Astrocyte (in vitro differentiated cells and primary cell): ENCODE data around the gene ATG3. TPM values are rescaled to one million over a fixed set of nuclear protein-coding genes. Genes with fewer than 3 reads are reported as not detected.

Experiments used
- DNase-seq: peaks from one replicate; pipeline ENCODE4 v3.0.0-alpha.2; 2010; ENCODE audit warnings: low read depth
- FAIRE-seq: peaks from 2 replicates; lab custom pipeline; 2011; peaks lifted over from hg19 to GRCh38; lab: Jason Lieb, UNC
- H2AFZ ChIP-seq: 2 replicates; pipeline ENCODE4 v1.6.0; 2012; ENCODE audit warnings: low read depth, low read length, inconsistent platforms
- H3K27ac ChIP-seq: 2 replicates; pipeline ENCODE4 v1.5.1; 2011; ENCODE audit warnings: low read depth, low read length, inconsistent platforms
- H3K27me3 ChIP-seq: 2 replicates; pipeline ENCODE4 v1.6.0; 2011; ENCODE audit warnings: low read length, inconsistent platforms; ENCODE audit not compliant: insufficient read depth
- H3K36me3 ChIP-seq: 2 replicates; pipeline ENCODE4 v1.5.1; 2011; ENCODE audit warnings: low read length, inconsistent platforms; ENCODE audit not compliant: insufficient read depth
- H3K4me1 ChIP-seq: 2 replicates; pipeline ENCODE4 v1.5.1; 2011; ENCODE audit warnings: low read length, inconsistent platforms; ENCODE audit not compliant: insufficient read depth
- H3K4me2 ChIP-seq: 2 replicates; pipeline ENCODE4 v1.6.0; 2012; ENCODE audit warnings: low read length, inconsistent platforms
- H3K4me3 ChIP-seq: 2 replicates; pipeline ENCODE4 v1.5.1; 2011; ENCODE audit warnings: low read depth, mild to moderate bottlenecking, low read length, inconsistent platforms; ENCODE audit not compliant: insufficient read depth
- H3K79me2 ChIP-seq: 2 replicates; pipeline ENCODE4 v1.6.0; 2012; ENCODE audit warnings: mild to moderate bottlenecking, low read length, inconsistent platforms; ENCODE audit not compliant: insufficient read depth
- H3K9ac ChIP-seq: 2 replicates; pipeline ENCODE4 v1.6.0; 2012; ENCODE audit warnings: mild to moderate bottlenecking, low read length, inconsistent platforms
- H3K9me3 ChIP-seq: 2 replicates; pipeline ENCODE4 v1.5.1; 2012; ENCODE audit warnings: low read depth, mild to moderate bottlenecking, low read length, inconsistent platforms; ENCODE audit not compliant: insufficient read depth
- H4K20me1 ChIP-seq: 2 replicates; pipeline ENCODE4 v1.6.0; 2012; ENCODE audit warnings: low read length, inconsistent platforms; ENCODE audit not compliant: insufficient read depth
- H3K27ac Mint-ChIP-seq: one replicate; pipeline ENCODE4 v1.8.0; 2021; ENCODE audit warnings: mild to moderate bottlenecking, mixed read lengths; ENCODE audit not compliant: unreplicated experiment
- H3K27me3 Mint-ChIP-seq: one replicate; pipeline ENCODE4 v1.8.0; 2021; ENCODE audit warnings: low read depth, mixed read lengths; ENCODE audit not compliant: unreplicated experiment
- H3K36me3 Mint-ChIP-seq: one replicate; pipeline ENCODE4 v1.8.0; 2021; ENCODE audit warnings: low read depth, mixed read lengths; ENCODE audit not compliant: unreplicated experiment
- H3K4me1 Mint-ChIP-seq: one replicate; pipeline ENCODE4 v1.8.0; 2021; ENCODE audit warnings: low read depth, mixed read lengths; ENCODE audit not compliant: unreplicated experiment
- H3K4me3 Mint-ChIP-seq: one replicate; pipeline ENCODE4 v1.8.0; 2021; ENCODE audit warnings: mild to moderate bottlenecking, moderate library complexity, mixed read lengths; ENCODE audit not compliant: unreplicated experiment
- H3K9me3 Mint-ChIP-seq: one replicate; pipeline ENCODE4 v1.8.0; 2021; ENCODE audit warnings: mild to moderate bottlenecking, mixed read lengths; ENCODE audit not compliant: unreplicated experiment
- CTCF ChIP-seq: IDR thresholded peaks from 2 replicates; pipeline ENCODE4 v1.5.1; 2011; ENCODE audit warnings: low read depth, mild to moderate bottlenecking, inconsistent platforms, low read length, moderate library complexity; ENCODE audit not compliant: insufficient read depth
- EZH2 ChIP-seq: IDR thresholded peaks from 2 replicates; pipeline ENCODE4 v1.6.1; 2012; ENCODE audit warnings: mild to moderate bottlenecking, low read length, inconsistent platforms; ENCODE audit not compliant: insufficient read depth
- total RNA-seq: library from RNA; stranded (reverse); gene quantifications from 2 replicates; pipeline ENCODE4 v1.2.1, GENCODE V29; 2021

The ATG3 gene
- total RNA-seq, 1 donor from 2014 or later: 46.2 TPM

GRCh38 chr3:112587336-112587735, 25.6 kb upstream of the ATG3 start:
- Histone ChIP-seq H3K4me1 (no peaks in the 10 kb centered on the region), H3K79me2 (no peaks in the 10 kb centered on the region), H3K27ac (no peak overlapping the region), H3K27me3 (no peaks in the 10 kb centered on the region), H3K4me2 (no peak overlapping the region), H3K4me3 (no peak overlapping the region), H2AFZ (no peak overlapping the region), H3K36me3 (peaks cover 3% of the 10 kb centered on the region), H3K9me3 (no peaks in the 10 kb centered on the region), H3K9ac (no peak overlapping the region), H4K20me1 (no peaks in the 10 kb centered on the region)
- Mint-ChIP-seq H3K9me3 (no peaks in the 10 kb centered on the region), H3K4me1 (peaks cover 5% of the 10 kb centered on the region), H3K4me3 (no peak overlapping the region), H3K36me3 (peaks cover 3% of the 10 kb centered on the region), H3K27ac (no peak overlapping the region), H3K27me3 (no peaks in the 10 kb centered on the region)
- TF ChIP-seq EZH2 (no peak), CTCF (no peak)
- DNase-seq (no peak), FAIRE-seq (no peak)

DNA sequence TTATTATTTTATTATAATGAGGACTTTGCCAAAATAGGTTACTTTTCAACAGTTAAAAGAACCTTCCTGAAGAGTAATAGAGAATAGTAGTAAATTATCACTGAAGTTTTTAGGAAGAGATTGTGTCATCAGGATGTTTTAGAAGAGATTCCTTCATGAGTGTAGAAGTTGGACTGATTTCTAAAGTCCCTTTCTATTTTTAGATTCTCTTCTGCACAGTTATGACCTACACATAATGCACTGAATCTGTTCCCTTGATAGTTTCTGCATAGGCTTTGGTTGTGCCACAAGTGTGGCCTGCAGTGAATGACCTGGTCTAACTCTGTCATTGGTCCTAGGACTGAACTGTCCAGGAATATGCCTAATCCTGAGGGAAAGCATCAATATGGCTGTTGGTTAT, 24.0 kb upstream of the ATG3 start:
- Histone ChIP-seq H3K79me2 (no peaks in the 10 kb centered on the region), H2AFZ (no peak overlapping the region), H3K4me3 (no peak overlapping the region), H3K4me1 (no peaks in the 10 kb centered on the region), H3K9ac (no peak overlapping the region), H4K20me1 (no peaks in the 10 kb centered on the region), H3K9me3 (no peaks in the 10 kb centered on the region), H3K27ac (no peak overlapping the region), H3K4me2 (no peak overlapping the region), H3K27me3 (no peaks in the 10 kb centered on the region), H3K36me3 (peaks cover 3% of the 10 kb centered on the region)
- TF ChIP-seq EZH2 (no peak), CTCF (no peak)
- Mint-ChIP-seq H3K4me1 (peaks cover 5% of the 10 kb centered on the region), H3K36me3 (peaks cover 3% of the 10 kb centered on the region), H3K27me3 (no peaks in the 10 kb centered on the region), H3K27ac (no peak overlapping the region), H3K9me3 (no peaks in the 10 kb centered on the region), H3K4me3 (no peak overlapping the region)
- DNase-seq (no peak), FAIRE-seq (peak; percentile 39)

GRCh38 chr3:112583105-112583504, 21.3 kb upstream of the ATG3 start:
- TF ChIP-seq EZH2 (no peak), CTCF (no peak)
- H3K9ac ChIP-seq: no peak overlapping the region

More at GRCh38 chr3:112583105-112583504, 21.3 kb upstream of the ATG3 start:
- Histone ChIP-seq H4K20me1 (no peaks in the 10 kb centered on the region), H3K4me3 (no peak overlapping the region), H3K27ac (no peak overlapping the region), H3K4me2 (no peak overlapping the region), H3K79me2 (no peaks in the 10 kb centered on the region), H2AFZ (no peak overlapping the region), H3K27me3 (no peaks in the 10 kb centered on the region), H3K36me3 (peaks cover 3% of the 10 kb centered on the region), H3K9me3 (no peaks in the 10 kb centered on the region), H3K4me1 (no peaks in the 10 kb centered on the region)
- no peak overlapping the region for H3K4me3 Mint-ChIP-seq
- H3K27me3 Mint-ChIP-seq: no peaks in the 10 kb centered on the region
- no peak for FAIRE-seq
- H3K4me1 Mint-ChIP-seq: peaks cover 5% of the 10 kb centered on the region
- H3K36me3 Mint-ChIP-seq: peaks cover 1% of the 10 kb centered on the region
- H3K27ac Mint-ChIP-seq: no peak overlapping the region
- H3K9me3 Mint-ChIP-seq: no peaks in the 10 kb centered on the region
- no peak for DNase-seq
